ENCODE data around the gene TCHP.

Gene TCHP

GRCh38 chr12:109961612-109962011 is 61.5 kb downstream of the TCHP start:
- no peak for DNase-seq (ENCODE audit: low read depth in 2 of 2)

- no peak for DNase-seq (ENCODE audit: low read depth in 2 of 2)
Measured at GRCh38 chr12:109962398-109962797, 62.3 kb downstream of the TCHP start.

DNA sequence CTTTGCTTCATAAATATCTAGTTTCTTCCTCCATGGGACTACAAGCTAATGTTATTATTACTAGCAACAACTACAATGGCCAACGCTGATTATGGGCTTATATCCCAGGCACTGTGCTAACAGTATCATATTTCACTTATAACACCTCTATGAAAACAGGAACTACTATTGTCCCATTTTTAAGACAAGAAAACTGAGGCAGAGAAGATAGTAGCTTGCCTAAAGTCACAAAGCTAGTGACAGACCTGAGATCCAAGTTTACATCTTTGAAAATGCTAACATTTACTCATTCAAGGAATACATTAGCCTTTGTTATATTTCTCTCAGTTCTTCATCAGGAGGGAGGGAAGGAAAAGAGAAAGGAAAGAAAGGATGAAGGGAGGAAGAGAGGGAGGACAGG is 63.3 kb downstream of the TCHP start:
- DNase-seq (ENCODE audit: low read depth in 2 of 2), result no peak

GRCh38 chr12:109963743-109964429 is 63.8 kb downstream of the TCHP start:
- no peak for DNase-seq (ENCODE audit: low read depth in 2 of 2)

DNA sequence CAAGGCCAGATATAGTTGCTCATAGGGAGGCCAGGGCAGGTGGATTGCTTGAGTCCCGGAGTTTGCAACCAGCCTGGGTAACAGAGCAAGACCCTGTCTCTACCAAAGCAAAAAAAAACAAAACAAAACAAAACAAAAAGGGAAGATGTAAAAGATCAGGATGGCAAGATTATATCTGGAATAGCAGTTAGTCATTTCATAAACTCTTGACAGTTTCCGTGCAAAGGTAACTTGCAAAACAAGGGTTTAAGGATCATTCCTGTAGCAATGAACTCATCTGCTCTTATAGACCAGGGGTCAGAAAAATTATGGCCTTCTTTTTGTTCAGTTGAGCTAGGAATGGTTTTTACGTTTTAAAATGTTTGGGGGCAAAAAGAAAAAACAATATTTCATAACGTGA is 66.5 kb downstream of the TCHP start:
- DNase-seq (ENCODE audit: low read depth in 2 of 2), result no peak

DNA sequence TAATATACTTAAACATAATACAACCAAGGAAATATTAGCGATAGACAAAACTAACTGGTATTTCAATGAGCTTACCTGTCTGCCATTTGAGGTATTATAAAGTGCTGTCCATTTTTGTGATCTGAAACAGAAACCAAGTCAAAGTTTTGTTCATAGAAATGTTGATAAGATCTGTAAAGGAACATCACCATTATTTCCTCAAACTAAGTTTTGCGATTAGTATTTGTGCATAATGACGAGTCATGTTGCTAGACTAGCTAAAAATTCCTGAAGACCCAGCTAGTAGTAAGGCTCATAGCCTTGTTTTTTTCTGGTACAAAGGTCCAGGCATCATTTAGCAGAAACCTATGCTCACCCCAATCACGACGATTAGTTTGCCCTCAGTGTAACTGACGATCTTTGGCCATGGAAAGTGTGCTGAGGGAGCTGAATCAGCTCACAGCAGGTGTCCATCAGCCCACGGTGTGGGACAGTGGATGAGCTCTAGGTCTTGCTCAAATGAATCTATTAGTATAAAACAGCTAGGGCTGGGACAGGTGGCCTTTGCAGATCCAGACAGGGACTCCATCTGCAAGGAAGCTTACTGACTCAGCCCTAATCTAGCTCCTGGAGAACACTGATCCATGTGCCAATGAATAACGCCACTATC is 67.4 kb downstream of the TCHP start:
- DNase-seq (ENCODE audit: low read depth in 2 of 2), result no peak

All from stimulated activated CD8-positive, alpha-beta memory T cell treated with anti-CD3 and anti-CD28 coated beads, Interleukin-15, amount 100 ng/mL, for 48 hours (primary cell).